Activated CD4-positive, alpha-beta T cell treated with anti-CD3 and anti-CD28 coated beads, Interleukin-2, amount 50 U/mL, for 1 hour (primary cell): ENCODE measurements around the gene POLE3.
"Not testable (repeated sequence)": the region's sequence is repeated elsewhere in the genome, so short reads cannot be mapped to it uniquely, and the experiment has no call there.

Experiments
- DNase-seq: peaks from one replicate; pipeline ENCODE4 v3.0.0-alpha.2; 2020

Gene POLE3

GRCh38 chr9:113410207-113410864, at the start of gene POLE3, which contains the start of gene C9orf43:
Gene POLE3 (minus strand): TSS chr9:113410675. CDS start chr9:113410293, 382 bp downstream.
Gene C9orf43 (plus strand): TSS chr9:113410747. CDS start chr9:113413494, 2,747 bp downstream.
- DNase-seq = peak; percentile 93

GRCh38 chr9:113456235-113456634, 45.8 kb upstream of the POLE3 start:
- no peak for DNase-seq

GRCh38 chr9:113454914-113455761, 44.7 kb upstream of the POLE3 start:
- no peak for DNase-seq

- no peak for DNase-seq
These were observed 41.7 kb upstream of the POLE3 start for GRCh38 chr9:113452113-113452605.

GRCh38 chr9:113449376-113449775, 38.9 kb upstream of the POLE3 start:
- no peak for DNase-seq

GRCh38 chr9:113446323-113446740, 35.9 kb upstream of the POLE3 start:
- no peak for DNase-seq

- no peak for DNase-seq
These were observed 34.3 kb upstream of the POLE3 start for GRCh38 chr9:113444736-113445135.

GRCh38 chr9:113437716-113438115, 27.2 kb upstream of the POLE3 start:
- not testable (repeated sequence) for DNase-seq

GRCh38 chr9:113436728-113437515, 26.4 kb upstream of the POLE3 start:
- no peak for DNase-seq

- no peak for DNase-seq
These were observed 20.7 kb upstream of the POLE3 start for GRCh38 chr9:113431191-113431590.

- DNase-seq = no peak
These were observed 17.7 kb upstream of the POLE3 start for GRCh38 chr9:113428062-113428615.

- DNase-seq = no peak
These were observed 17.2 kb upstream of the POLE3 start for GRCh38 chr9:113427629-113428028.

- DNase-seq = no peak
These were observed 16.2 kb upstream of the POLE3 start for GRCh38 chr9:113426701-113427100.

- DNase-seq = no peak
These were observed 14.6 kb upstream of the POLE3 start for GRCh38 chr9:113425072-113425471.

GRCh38 chr9:113421726-113422125, 11.3 kb upstream of the POLE3 start:
- no peak for DNase-seq

GRCh38 chr9:113417370-113417769, 6.9 kb upstream of the POLE3 start:
- DNase-seq = no peak

- DNase-seq = no peak
These were observed 5.8 kb upstream of the POLE3 start for GRCh38 chr9:113416149-113416721.

- DNase-seq = no peak
These were observed 630 bp downstream of the POLE3 start for GRCh38 chr9:113409883-113410206.

- no peak for DNase-seq
These were observed 994 bp downstream of the POLE3 start for GRCh38 chr9:113409481-113409880.

- peak; percentile 57 for DNase-seq
These were observed 3.5 kb downstream of the POLE3 start for GRCh38 chr9:113406873-113407511.

- not testable (repeated sequence) for DNase-seq
These were observed 4.1 kb downstream of the POLE3 start for GRCh38 chr9:113406353-113406752.

GRCh38 chr9:113403646-113404045, 6.8 kb downstream of the POLE3 start:
- DNase-seq = no peak
